ENCODE measurements around the gene TPSG1.
"Not testable (repeated sequence)": the region's sequence is repeated elsewhere in the genome, so short reads cannot be mapped to it uniquely, and the experiment has no call there.

The TPSG1 gene

GRCh38 chr16:1225051-1225451 is at the start of gene TPSG1:
TPSG1 (minus strand) TSS chr16:1225268; CDS start chr16:1225252, 16 bp downstream.
- no peak for DNase-seq (ENCODE audit: low read depth in 3 of 3, low spot score in 1 of 3)

- DNase-seq (ENCODE audit: low read depth in 3 of 3, low spot score in 1 of 3): no peak
Measured at GRCh38 chr16:1274767-1275166, 49.7 kb upstream of the TPSG1 start.

DNA sequence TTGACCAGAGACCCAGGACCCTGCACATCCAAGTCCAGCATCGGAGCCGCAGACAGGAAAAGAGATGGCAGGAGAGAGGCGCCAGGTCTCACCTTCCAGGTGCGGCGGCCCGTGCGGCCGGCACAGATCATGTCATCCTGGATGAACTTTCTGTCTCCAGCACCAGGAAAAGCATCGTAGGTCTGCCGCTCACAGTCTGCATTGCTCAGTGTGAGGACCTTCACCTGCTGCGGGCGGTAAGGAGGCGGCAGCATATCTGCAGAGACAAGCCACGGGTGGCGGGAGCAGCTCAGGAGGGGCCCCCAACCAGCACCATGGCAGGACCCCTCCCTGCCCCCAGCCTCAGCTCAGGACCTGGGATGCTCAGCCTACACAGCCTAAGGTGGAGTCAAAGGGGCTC is 48.7 kb upstream of the TPSG1 start:
- no peak for DNase-seq (ENCODE audit: low read depth in 3 of 3, low spot score in 1 of 3)

DNA sequence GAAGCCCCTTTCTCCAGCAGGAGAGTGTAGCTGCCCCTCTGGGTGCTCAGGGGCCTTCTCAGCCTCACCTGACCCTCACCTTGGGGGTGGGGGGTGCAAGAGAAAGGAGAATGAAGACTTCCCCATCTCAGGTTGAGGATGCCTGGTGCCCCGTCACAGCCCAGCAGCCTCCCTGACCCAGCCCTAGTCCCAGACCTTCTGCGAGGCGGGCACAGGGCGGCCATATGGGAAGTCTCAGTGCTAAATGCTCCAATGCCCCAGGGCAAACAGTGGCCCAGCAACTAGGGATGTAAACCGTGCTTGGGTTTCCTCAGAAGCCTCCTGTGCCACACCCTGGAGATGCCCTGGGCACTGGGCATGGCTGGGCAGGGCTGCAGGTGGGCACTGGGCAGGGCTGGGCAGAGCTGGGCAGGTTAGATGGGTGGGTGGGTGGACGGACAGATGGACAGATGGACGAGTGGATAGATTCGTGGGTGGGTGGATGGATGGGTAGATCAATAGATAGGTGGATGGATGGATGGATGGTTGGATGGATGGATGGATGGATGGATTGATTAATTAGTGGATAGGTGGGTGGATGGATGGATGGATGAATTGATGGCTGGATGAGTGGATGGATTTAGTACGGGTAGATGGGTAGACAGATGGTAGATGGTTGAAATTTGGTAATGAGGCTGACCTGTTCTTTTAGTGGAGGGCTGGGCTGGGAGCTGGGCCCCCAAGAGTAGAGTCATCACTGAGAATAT is 47.6 kb upstream of the TPSG1 start:
- no peak for DNase-seq (ENCODE audit: low read depth in 3 of 3, low spot score in 1 of 3)

DNA sequence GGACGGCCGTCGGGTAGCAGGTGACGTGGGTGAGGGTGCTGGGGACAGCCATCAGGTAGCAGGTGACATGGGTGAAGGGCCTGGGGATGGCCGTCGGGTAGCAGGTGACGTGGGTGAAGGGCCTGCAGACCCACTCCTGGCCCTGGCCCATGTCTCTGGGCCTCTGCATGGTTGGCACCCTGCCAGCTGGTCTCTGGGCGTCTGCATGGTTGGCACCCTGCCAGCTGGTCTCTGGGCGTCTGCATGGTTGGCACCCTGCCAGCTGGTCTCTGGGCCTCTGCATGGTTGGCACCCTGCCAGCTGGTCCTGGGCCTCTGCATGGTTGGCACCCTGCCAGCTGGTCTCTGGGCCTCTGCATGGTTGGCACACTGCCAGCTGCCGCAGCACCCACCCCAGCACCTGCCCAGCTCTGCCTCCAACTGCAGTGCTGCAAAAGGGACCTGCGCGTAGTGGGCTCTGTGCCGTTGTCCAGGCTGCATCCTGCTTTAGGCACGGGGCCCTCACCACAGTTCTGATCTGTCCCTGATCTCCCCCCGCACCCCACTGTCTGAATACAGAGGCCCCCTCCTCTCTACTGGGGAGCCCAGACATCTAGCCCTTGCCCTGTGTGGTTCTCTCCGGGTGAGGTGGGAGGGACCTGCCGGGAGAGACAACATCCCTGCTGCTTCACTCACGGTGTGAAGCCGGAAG is 46.8 kb upstream of the TPSG1 start:
- DNase-seq (ENCODE audit: low read depth in 3 of 3, low spot score in 1 of 3): not testable (repeated sequence)

DNA sequence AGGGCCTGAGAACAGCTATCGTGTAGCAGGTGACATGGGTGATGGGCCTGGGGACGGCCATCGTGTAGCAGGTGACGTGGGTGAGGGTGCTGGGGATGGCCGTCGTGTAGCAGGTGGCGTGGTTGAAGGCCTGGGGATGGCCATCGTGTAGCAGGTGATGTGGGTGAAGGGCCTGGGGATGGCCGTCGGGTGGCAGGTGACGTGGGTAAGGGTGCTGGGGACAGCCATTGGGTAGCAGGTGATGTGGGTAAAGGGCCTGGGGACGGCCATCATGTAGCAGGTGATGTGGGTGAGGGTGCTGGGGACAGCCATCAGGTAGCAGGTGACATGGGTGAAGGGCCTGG is 46.3 kb upstream of the TPSG1 start:
- DNase-seq (ENCODE audit: low read depth in 3 of 3, low spot score in 1 of 3): no peak

GRCh38 chr16:1269418-1269817 is 44.4 kb upstream of the TPSG1 start:
- DNase-seq (ENCODE audit: low read depth in 3 of 3, low spot score in 1 of 3): not testable (repeated sequence)

DNA sequence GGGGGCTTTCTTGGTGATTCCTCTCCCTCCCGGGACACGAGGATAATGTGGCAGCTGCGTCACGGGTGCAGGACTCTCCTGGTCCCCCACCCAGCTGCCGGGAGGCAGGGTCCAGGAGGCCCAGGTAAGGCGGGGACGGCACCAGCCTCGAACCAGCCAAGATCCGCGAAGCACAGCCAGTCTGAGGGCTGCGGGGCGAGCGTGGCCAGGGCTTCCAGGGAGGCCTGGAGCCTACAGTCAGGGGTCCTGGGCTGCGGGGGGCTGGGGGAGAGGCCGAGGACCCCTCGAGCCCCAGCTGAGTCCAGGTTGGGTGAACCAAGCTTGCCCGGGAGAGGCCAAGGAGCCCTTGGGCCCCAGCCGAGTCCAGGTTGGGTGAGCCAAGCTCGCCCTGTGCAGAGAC is 40.8 kb upstream of the TPSG1 start:
- no peak for DNase-seq (ENCODE audit: low read depth in 3 of 3, low spot score in 1 of 3)

GRCh38 chr16:1265090-1265630 is 40.1 kb upstream of the TPSG1 start:
- DNase-seq (ENCODE audit: low read depth in 3 of 3, low spot score in 1 of 3): no peak

DNA sequence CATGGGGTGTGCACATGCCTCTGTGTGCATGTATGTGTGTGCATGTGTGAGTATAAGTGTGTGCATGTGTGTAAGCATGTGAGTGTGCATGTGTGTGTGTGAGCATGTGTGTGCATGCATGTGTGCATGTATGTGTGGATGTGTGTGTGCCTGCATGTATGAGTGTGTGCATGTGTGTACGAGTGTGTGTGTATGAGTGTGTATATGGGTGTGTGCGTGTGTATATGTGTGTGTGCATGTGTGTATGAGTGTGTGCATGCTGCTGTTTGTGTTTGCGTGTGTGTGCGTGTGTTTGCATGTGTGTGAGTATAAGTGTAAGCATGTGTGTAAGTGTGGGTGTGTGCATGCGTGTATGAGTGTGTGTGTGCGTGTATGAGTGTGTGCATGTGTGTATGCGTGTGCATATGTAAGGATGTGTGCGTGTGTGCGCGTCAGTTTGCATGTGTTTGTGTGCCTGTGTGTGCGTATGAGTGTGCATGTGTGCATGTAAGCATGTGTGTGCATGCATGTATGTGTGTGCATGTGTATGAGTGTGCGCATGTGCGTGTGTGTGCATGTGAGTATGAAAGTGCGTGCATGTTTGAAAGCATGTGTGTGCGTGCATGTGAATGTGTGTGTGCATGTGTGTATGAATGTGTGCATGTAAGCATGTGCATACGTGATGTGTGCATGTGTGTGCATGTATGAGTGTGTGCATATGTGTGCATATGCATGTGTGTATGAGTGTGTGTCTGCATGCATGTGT is 39.4 kb upstream of the TPSG1 start:
- no peak for DNase-seq (ENCODE audit: low read depth in 3 of 3, low spot score in 1 of 3)

GRCh38 chr16:1263591-1264344 is 38.7 kb upstream of the TPSG1 start:
- DNase-seq (ENCODE audit: low read depth in 3 of 3, low spot score in 1 of 3): no peak

DNA sequence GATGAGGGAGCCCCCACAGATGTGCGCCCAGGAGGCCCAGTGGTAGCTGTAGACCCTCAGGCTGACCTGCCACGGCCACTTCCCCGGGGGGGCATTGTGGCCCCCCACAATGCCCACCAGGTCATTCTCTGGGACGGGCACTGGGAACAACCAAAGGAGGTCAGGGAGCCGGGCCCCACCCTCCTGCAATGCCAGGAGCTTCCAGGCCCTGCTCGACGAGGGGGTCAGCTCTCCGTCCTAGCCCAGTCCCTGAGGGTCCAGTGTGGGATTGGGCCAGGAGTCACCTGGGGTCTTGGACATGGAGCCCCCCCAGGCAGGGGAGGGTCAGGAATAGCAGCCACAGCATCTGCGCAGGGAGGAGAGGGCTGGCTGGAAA is 37.8 kb upstream of the TPSG1 start:
- no peak for DNase-seq (ENCODE audit: low read depth in 3 of 3, low spot score in 1 of 3)

GRCh38 chr16:1262210-1262845 is 37.3 kb upstream of the TPSG1 start:
- no peak for DNase-seq (ENCODE audit: low read depth in 3 of 3, low spot score in 1 of 3)

DNA sequence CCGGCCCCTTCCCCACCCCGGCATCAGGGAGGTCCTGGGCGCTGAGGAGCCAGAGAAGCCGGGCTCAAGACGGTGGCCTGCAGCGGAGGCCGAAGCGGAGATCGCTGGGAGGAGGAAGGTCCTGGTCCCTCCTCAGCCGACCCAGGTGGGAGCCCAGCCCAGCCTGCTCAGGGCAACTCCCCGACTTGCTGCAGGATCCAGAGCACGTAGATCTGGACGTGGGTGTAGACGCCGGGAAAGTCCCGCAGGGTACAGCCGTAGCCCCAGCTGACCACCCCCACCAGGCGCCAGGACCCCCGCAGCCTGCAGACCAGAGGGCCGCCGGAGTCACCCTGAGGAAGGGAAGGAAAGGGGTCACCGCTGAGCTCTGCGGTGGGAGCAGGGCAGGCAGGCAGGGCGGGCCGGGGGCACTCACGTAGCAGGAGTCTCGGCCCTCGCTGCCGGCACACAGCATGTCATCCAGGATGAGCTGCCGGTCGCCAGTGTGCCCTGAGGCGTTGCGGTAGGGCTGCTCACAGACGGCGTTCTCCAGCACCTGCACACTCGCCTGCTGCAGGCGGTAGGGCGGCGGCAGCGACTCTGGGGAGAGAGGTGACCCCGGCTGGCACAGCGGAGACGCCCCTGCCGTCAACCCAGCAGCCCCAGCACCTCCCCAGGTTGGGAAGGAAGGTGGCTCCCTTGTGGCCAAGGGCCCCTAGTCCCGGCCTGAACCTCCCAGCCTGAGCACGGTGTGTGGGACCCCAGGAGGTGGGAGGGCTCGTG is 36.2 kb upstream of the TPSG1 start:
- DNase-seq (ENCODE audit: low read depth in 3 of 3, low spot score in 1 of 3): no peak

DNA sequence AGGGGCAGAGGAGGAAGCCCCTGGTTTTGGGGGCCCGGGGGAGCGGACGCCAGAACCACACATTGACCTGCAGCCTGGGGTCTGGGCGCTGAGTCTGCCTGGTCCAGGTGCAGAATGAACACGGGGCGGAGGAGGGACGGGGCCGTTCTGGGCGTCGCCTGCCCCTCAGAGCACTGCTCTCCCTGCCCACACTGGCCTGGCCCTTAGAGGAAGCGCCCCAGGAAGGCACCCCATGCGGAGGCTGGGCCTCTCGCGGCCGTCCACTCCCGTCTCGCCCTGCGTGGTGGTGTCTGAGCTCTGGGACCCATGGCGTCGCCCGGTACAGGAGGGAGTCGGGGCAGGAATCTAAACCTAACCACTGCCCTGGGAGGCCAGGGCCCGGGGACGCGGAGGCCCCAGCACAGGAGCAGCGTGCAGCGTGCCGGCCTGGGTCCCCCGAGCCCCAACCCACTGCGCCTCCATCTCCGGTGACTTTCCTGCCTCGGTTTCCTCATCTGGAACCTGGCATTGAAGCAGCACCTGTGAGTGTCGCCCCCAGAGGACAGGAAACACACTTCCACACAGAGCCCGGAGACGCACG is 35.1 kb upstream of the TPSG1 start:
- DNase-seq (ENCODE audit: low read depth in 3 of 3, low spot score in 1 of 3): no peak

DNA sequence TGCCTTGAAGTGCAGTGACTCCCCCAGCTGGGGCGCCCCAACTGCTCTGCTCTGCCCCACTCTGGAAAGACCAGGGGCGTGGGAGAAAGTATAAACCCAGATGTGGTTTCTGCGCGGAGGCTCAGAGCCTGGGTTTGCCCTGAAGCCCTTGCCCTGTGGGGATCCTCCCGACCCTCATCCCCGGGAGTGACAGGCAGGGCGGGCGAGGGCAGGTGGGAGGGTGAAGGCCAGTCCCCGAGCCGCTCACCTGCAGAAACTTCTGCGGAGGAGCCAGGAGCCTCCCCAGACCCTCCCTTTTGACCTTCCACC is 34.6 kb upstream of the TPSG1 start:
- DNase-seq (ENCODE audit: low read depth in 3 of 3, low spot score in 1 of 3): no peak

DNA sequence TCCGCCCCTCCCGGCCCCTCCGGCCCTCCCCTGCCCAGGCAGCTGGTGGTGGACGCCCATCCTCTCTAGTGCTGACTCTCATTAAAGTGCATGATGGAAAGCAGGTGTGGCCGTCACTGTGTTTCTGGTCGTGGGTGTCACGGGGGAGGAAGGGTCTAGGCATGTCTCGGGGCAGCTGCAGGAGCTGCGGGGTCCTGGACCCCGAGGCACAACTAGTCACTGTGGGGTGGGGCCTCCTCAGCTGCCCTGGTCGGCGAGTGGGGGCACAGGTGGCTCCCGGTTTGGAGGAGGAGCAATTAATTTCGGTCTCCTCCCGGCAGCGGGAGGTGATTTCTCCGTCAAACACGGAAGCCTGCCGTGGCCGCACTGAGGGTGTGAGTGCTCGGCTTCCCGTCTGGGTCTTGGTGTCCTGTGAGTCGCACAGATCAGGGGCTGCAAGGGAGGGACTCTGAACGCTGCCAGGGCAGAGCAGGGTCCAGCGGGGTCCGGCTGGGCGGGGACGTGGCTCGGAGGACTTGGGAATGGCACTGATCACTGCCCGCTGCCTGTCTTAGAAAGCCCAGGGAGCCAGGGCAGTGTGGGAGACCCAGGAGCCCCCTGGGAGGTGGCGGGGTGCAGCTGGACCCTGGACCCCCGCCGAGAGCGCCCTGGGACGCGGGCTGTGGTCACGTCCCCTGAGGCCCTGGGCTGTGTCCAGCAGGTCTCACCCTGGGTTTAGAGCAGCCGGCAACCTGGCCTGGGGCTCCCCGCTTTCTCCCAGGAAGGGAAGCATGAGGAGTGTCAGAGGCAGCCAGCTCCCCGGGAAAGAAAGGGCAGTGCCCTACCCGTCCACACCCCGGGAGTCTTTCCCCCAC is 34.1 kb upstream of the TPSG1 start:
- no peak for DNase-seq (ENCODE audit: low read depth in 3 of 3, low spot score in 1 of 3)

GRCh38 chr16:1258225-1258600 is 33.1 kb upstream of the TPSG1 start:
- no peak for DNase-seq (ENCODE audit: low read depth in 3 of 3, low spot score in 1 of 3)
